ENCODE data around the gene MSRB2.

DNA sequence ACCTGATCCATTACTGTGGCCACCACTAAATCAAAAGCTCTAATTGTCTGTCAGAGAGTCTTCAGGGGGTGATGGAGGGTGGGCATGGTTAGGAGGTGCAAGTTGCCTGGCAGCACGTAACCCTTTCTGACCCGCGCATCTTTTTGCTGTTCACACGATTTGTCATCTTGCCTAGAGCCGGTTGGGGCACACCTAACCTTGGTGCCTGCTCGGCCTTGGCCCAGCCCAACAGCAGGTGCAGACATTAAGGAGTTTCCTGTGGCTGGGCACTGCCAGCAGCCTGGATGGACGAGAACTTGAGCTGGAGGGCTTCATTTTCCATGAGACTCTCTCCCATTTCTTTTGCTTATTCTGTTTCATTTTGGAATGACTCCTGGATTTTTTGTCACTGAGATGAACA is 55.7 kb downstream of the MSRB2 start:
- TF ChIP-seq EZH2 (IDR thresholded peaks at IDR 0.05; ENCODE audit: borderline replicate concordance, insufficient read depth, low read length, poor library complexity, severe bottlenecking), result no peak
- no peak for TF ChIP-seq TAF1 (IDR thresholded peaks at IDR 0.05; ENCODE audit: low read depth)
- TF ChIP-seq, protein P1, sequence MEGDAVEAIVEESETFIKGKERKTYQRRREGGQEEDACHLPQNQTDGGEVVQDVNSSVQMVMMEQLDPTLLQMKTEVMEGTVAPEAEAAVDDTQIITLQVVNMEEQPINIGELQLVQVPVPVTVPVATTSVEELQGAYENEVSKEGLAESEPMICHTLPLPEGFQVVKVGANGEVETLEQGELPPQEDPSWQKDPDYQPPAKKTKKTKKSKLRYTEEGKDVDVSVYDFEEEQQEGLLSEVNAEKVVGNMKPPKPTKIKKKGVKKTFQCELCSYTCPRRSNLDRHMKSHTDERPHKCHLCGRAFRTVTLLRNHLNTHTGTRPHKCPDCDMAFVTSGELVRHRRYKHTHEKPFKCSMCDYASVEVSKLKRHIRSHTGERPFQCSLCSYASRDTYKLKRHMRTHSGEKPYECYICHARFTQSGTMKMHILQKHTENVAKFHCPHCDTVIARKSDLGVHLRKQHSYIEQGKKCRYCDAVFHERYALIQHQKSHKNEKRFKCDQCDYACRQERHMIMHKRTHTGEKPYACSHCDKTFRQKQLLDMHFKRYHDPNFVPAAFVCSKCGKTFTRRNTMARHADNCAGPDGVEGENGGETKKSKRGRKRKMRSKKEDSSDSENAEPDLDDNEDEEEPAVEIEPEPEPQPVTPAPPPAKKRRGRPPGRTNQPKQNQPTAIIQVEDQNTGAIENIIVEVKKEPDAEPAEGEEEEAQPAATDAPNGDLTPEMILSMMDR (IDR thresholded peaks at IDR 0.05; ENCODE audit: poor library complexity, severe bottlenecking), result no peak

Measured in neural cell (in vitro differentiated cells).